ENCODE results near the gene CMTR1. TPM values are rescaled to one million over a fixed set of nuclear protein-coding genes. Genes with fewer than 3 reads are reported as not detected.

Gene CMTR1
- total RNA-seq, 1 experiment from 2014 or later, result 34.8 TPM

- no peak overlapping the region for H3K4ac ChIP-seq (ENCODE audit: low read depth, low read length)
- H3K27ac Mint-ChIP-seq, result no peak overlapping the region; a peak in 1 of 7 replicates
- no peak overlapping the region for H2AFZ ChIP-seq (ENCODE audit: low read length)
- H2BK120ac ChIP-seq (ENCODE audit: low read depth, low read length, poor library complexity, severe bottlenecking), result no peak overlapping the region
- no peaks in the 10 kb centered on the region for H3K79me2 ChIP-seq (ENCODE audit: insufficient read depth, low read length)
- no peaks in the 10 kb centered on the region for H3K9me3 Mint-ChIP-seq
- no peak overlapping the region for H2AK5ac ChIP-seq (ENCODE audit: insufficient read length, low read length)
- H3K23me2 ChIP-seq (ENCODE audit: insufficient read length, low read depth, low read length, poor library complexity, severe bottlenecking), result no peaks in the 10 kb centered on the region
- peaks cover 4% of the 10 kb centered on the region; the same call in 1 of the 2 replicates for H3K27me3 Mint-ChIP-seq (ENCODE audit: low read depth)
- no peaks in the 10 kb centered on the region for H3K9me3 ChIP-seq (ENCODE audit: control insufficient read depth, low read depth, low read length)
- no peak overlapping the region for H3K4me3 Mint-ChIP-seq
- H3K23ac ChIP-seq (ENCODE audit: insufficient read length, low read depth, low read length), result no peak overlapping the region
- no peaks in the 10 kb centered on the region for H3K4me1 Mint-ChIP-seq
- WGBS (ENCODE audit: extremely low coverage, insufficient read length, low lambda C conversion rate), result no CpG with 5 or more reads among the region's 1 CpG
- no peak overlapping the region for H2BK20ac ChIP-seq (ENCODE audit: low read depth, low read length, poor library complexity, severe bottlenecking)
- no peaks in the 10 kb centered on the region for H3K4me1 ChIP-seq (ENCODE audit: insufficient read depth, low read length)
- H3T11ph ChIP-seq (ENCODE audit: low read length), result no peak overlapping the region
- TF ChIP-seq CTCF (conservative IDR thresholded peaks at IDR 0.05), result no peak
- peaks cover 0 to 13% (median 7%) of the 10 kb centered on the region in 3 experiments; a peak in 5 of 7 replicates for H3K36me3 Mint-ChIP-seq (ENCODE audit: insufficient read depth in 1 of 3, low read depth in 3 of 3)
- H2BK15ac ChIP-seq (ENCODE audit: low read depth, low read length), result no peak overlapping the region
- H4K8ac ChIP-seq (replicated peaks; ENCODE audit: insufficient read length, low read depth, low read length), result no peak overlapping the region
- H3K27ac ChIP-seq (ENCODE audit: insufficient read length, low read depth, low read length), result no peak overlapping the region
- H3K9ac ChIP-seq (ENCODE audit: extremely low read depth, insufficient read length, low read length), result no peak overlapping the region
- no peak overlapping the region for H3K4me2 ChIP-seq (ENCODE audit: insufficient read depth, insufficient read length, low read length)
- H2BK5ac ChIP-seq (ENCODE audit: insufficient read length, low read length), result no peak overlapping the region
- H3K79me1 ChIP-seq (ENCODE audit: insufficient read depth, low read depth, low read length, poor library complexity, severe bottlenecking), result no peaks in the 10 kb centered on the region
- no peak for DNase-seq
- H3K56ac ChIP-seq (ENCODE audit: insufficient read length, low read depth, low read length), result no peak overlapping the region
- no peak overlapping the region for H4K91ac ChIP-seq (ENCODE audit: insufficient read length, low read depth, low read length)
- H4K20me1 ChIP-seq (ENCODE audit: control insufficient read depth, insufficient read depth, insufficient read length), result no peaks in the 10 kb centered on the region
- H3K27me3 ChIP-seq (ENCODE audit: insufficient read depth, low read length), result no peaks in the 10 kb centered on the region
- no peak overlapping the region for H4K5ac ChIP-seq (ENCODE audit: insufficient read length, low read depth, low read length)
- H3K18ac ChIP-seq (ENCODE audit: insufficient read length, low read depth, low read length), result no peak overlapping the region
- H2BK12ac ChIP-seq (ENCODE audit: insufficient read length, low read depth, low read length), result no peak overlapping the region
- no peak overlapping the region for H3K14ac ChIP-seq (ENCODE audit: insufficient read depth, low read length)
Observed at GRCh38 chr6:37392821-37393220, 40.2 kb upstream of the CMTR1 start.

Measured in H9 (cell line).